HG02938 (cell line): ENCODE measurements around the gene P2RY14.

Source experiments
- ATAC-seq: cut with Tn5 transposase; IDR thresholded peaks from one replicate; pipeline ENCODE4 v1.9.1; 2021; ENCODE audit warnings: mild to moderate bottlenecking, moderate library complexity; ENCODE audit not compliant: unreplicated experiment

P2RY14 gene

GRCh38 chr3:151218136-151218535 lies 60.2 kb downstream of the P2RY14 start:
- ATAC-seq: no peak

- ATAC-seq: no peak
These were observed 61.4 kb downstream of the P2RY14 start for GRCh38 chr3:151216641-151217607.

GRCh38 chr3:151214459-151214858 lies 63.9 kb downstream of the P2RY14 start:
- ATAC-seq: no peak

GRCh38 chr3:151213881-151214280 lies 64.5 kb downstream of the P2RY14 start:
- no peak for ATAC-seq

GRCh38 chr3:151213151-151213550 lies 65.2 kb downstream of the P2RY14 start:
- ATAC-seq: no peak

- peak; percentile 54 for ATAC-seq
These were observed 67.5 kb downstream of the P2RY14 start for GRCh38 chr3:151210676-151211381.

GRCh38 chr3:151209654-151210053 lies 68.7 kb downstream of the P2RY14 start:
- ATAC-seq: no peak

- no peak for ATAC-seq
These were observed 72.1 kb downstream of the P2RY14 start for GRCh38 chr3:151206201-151206600.

GRCh38 chr3:151205482-151205881 lies 72.9 kb downstream of the P2RY14 start:
- no peak for ATAC-seq

- ATAC-seq: no peak
These were observed 73.6 kb downstream of the P2RY14 start for GRCh38 chr3:151204530-151205402.

- ATAC-seq: peak; percentile 86
These were observed 75.3 kb downstream of the P2RY14 start, which contains the start of gene GPR171 for GRCh38 chr3:151203051-151203420. Gene GPR171 (minus strand): TSS chr3:151203216. CDS start chr3:151199386, 3,830 bp downstream.

- no peak for ATAC-seq
These were observed 77.2 kb downstream of the P2RY14 start for GRCh38 chr3:151201051-151201730.

- no peak for ATAC-seq
These were observed 77.8 kb downstream of the P2RY14 start for GRCh38 chr3:151200586-151200985.

GRCh38 chr3:151199554-151200438 lies 78.5 kb downstream of the P2RY14 start:
- no peak for ATAC-seq

GRCh38 chr3:151198849-151199248 lies 79.5 kb downstream of the P2RY14 start:
- ATAC-seq: no peak

GRCh38 chr3:151197981-151198767 lies 80.2 kb downstream of the P2RY14 start:
- ATAC-seq: no peak

GRCh38 chr3:151197228-151197627 lies 81.1 kb downstream of the P2RY14 start:
- no peak for ATAC-seq

- no peak for ATAC-seq
These were observed 81.9 kb downstream of the P2RY14 start for GRCh38 chr3:151196434-151196833.

GRCh38 chr3:151195826-151196225 lies 82.5 kb downstream of the P2RY14 start:
- no peak for ATAC-seq
